Endothelial cell of umbilical vein (primary cell): ENCODE results near the gene SDK2. TPM values are rescaled to one million over a fixed set of nuclear protein-coding genes. Genes with fewer than 3 reads are reported as not detected.

Experiments used
- BruUV-seq: library from RNA; stranded (reverse); fragments of 400-500 nt; replicated peaks from 2 replicates; lab custom pipeline; 2021; lab: Mats Ljungman, UMichigan
- CTCF ChIA-PET: fragments of 300-600, 350-600 bp; sonication (Branson Sonifier 250); formaldehyde crosslinking; loops from one replicate; lab custom pipeline; 2021; ENCODE audit warnings: antibody characterized with exemption, inconsistent platforms; lab: Charles Lee
- POLR2A ChIA-PET: fragments of 300-600, 350-600 bp; sonication (Branson Sonifier 250); formaldehyde crosslinking; loops from one replicate; lab custom pipeline; 2021; ENCODE audit warnings: antibody characterized with exemption, inconsistent platforms; lab: Charles Lee
- DNase-seq: peaks from one replicate; pipeline ENCODE4 v3.0.0-alpha.2; 2011; ENCODE audit warnings: low read depth, low spot score
- FAIRE-seq: peaks from 2 replicates; lab custom pipeline; 2011; peaks lifted over from hg19 to GRCh38; lab: Jason Lieb, UNC
- H2AFZ ChIP-seq: 2 replicates; pipeline ENCODE4 v1.6.0; 2012; ENCODE audit warnings: low read depth, low read length, control low read depth, inconsistent platforms
- H3K27ac ChIP-seq: 2 replicates; pipeline ENCODE4 v1.5.1; 2011; ENCODE audit warnings: low read depth, mild to moderate bottlenecking, control low read depth, low read length, moderate library complexity; ENCODE audit not compliant: insufficient read depth
- H3K27me3 ChIP-seq, 2 experiments: 2 replicates each; pipeline versions ENCODE4 v1.6.0 to v1.6.1; 2011; ENCODE audit warnings: low read length in 2 of 2, mixed read lengths in 1 of 2; ENCODE audit not compliant: control insufficient read depth in 2 of 2, insufficient read depth in 2 of 2
- H3K36me3 ChIP-seq, 2 experiments: 2 replicates in 1 of 2; 3 replicates in 1 of 2; pipeline ENCODE4 v1.5.1; 2011; ENCODE audit warnings: low read length in 2 of 2, mild to moderate bottlenecking in 1 of 2, moderate library complexity in 1 of 2; ENCODE audit not compliant: control insufficient read depth in 2 of 2, insufficient read depth in 2 of 2; ENCODE audit errors: extremely low read depth in 1 of 2
- H3K4me1 ChIP-seq: 3 replicates; pipeline ENCODE4 v1.5.1; 2011; ENCODE audit warnings: mild to moderate bottlenecking, low read length; ENCODE audit not compliant: control insufficient read depth, insufficient read depth; ENCODE audit errors: extremely low read depth
- H3K4me2 ChIP-seq: 2 replicates; pipeline ENCODE4 v1.6.1; 2011; ENCODE audit warnings: low read length, control low read depth, mixed read lengths; ENCODE audit not compliant: insufficient read depth
- H3K4me3 ChIP-seq, 3 experiments: fragments of 200-600 bp in 1 of 3; sonication (generic), shearing (Covaris generic) in 1 of 3; replicated peaks in 1 of 3; 2 replicates each; pipeline ENCODE4 v1.5.1; 2011 to 2016; ENCODE audit warnings: control low read depth in 3 of 3, low read length in 3 of 3, mild to moderate bottlenecking in 2 of 3, inconsistent platforms in 1 of 3, low read depth in 1 of 3, moderate library complexity in 1 of 3; ENCODE audit not compliant: insufficient read depth in 1 of 3
- H3K79me2 ChIP-seq: 2 replicates; pipeline ENCODE4 v1.6.0; 2012; ENCODE audit warnings: low read length, inconsistent platforms; ENCODE audit not compliant: control insufficient read depth, insufficient read depth
- H3K9ac ChIP-seq: replicated peaks from 2 replicates; pipeline ENCODE3; 2011; ENCODE audit warnings: low read length, control low read depth; ENCODE audit not compliant: insufficient read depth; ENCODE audit errors: extremely low read depth
- H3K9me1 ChIP-seq: replicated peaks from 3 replicates; pipeline ENCODE4 v1.6.0; 2011; ENCODE audit warnings: mild to moderate bottlenecking, low read length; ENCODE audit not compliant: control insufficient read depth, insufficient read depth; ENCODE audit errors: extremely low read depth
- H3K9me3 ChIP-seq: replicated peaks from 2 replicates; pipeline ENCODE4 v1.5.1; 2012; ENCODE audit warnings: low read length, inconsistent platforms; ENCODE audit not compliant: control insufficient read depth, insufficient read depth
- H4K20me1 ChIP-seq: replicated peaks from 2 replicates; pipeline ENCODE3; 2011; ENCODE audit warnings: mild to moderate bottlenecking, low read length; ENCODE audit not compliant: control insufficient read depth, insufficient read depth; ENCODE audit errors: extremely low read depth
- CTCF ChIP-seq, 2 donors: IDR thresholded peaks; 1 replicate in 1 of 2; 2 replicates in 1 of 2; pipeline ENCODE4 v1.5.1; 2011; ENCODE audit warnings: low read length in 2 of 2, mild to moderate bottlenecking in 2 of 2, moderate library complexity in 2 of 2, control low read depth in 1 of 2, inconsistent platforms in 1 of 2, low read depth in 1 of 2; ENCODE audit not compliant: insufficient read depth in 1 of 2; ENCODE audit errors: extremely low read depth in 1 of 2
- EZH2 ChIP-seq: IDR thresholded peaks from 2 replicates; pipeline ENCODE4 v1.6.1; 2012; ENCODE audit warnings: borderline replicate concordance, low read depth, mild to moderate bottlenecking, moderate library complexity, low read length, inconsistent platforms; ENCODE audit not compliant: severe bottlenecking
- FOS ChIP-seq: IDR thresholded peaks from 2 replicates; pipeline ENCODE4 v1.6.1; 2011; ENCODE audit warnings: mild to moderate bottlenecking, low read length, moderate library complexity, borderline replicate concordance; ENCODE audit not compliant: insufficient read depth
- GATA2 ChIP-seq: IDR thresholded peaks from 2 replicates; pipeline ENCODE4 v1.7.0; 2011; ENCODE audit warnings: low read depth, mild to moderate bottlenecking, moderate library complexity, mixed read lengths, low read length; ENCODE audit not compliant: insufficient read length, insufficient read depth
- JUN ChIP-seq: IDR thresholded peaks from 2 replicates; pipeline ENCODE4 v1.6.1; 2011; ENCODE audit warnings: borderline replicate concordance, low read depth; ENCODE audit not compliant: insufficient read length, insufficient read depth
- MAX ChIP-seq: IDR thresholded peaks from 2 replicates; pipeline ENCODE4 v1.6.1; 2011; ENCODE audit not compliant: insufficient read depth, insufficient read length
- MYC ChIP-seq: IDR thresholded peaks from one replicate; pipeline ENCODE4 v1.6.1; 2011; ENCODE audit warnings: mild to moderate bottlenecking, low read depth, low read length
- POLR2A ChIP-seq: IDR thresholded peaks from 2 replicates; pipeline ENCODE4 v1.6.1; 2012; ENCODE audit warnings: low read depth, mild to moderate bottlenecking, control low read depth, low read length
- POLR2AphosphoS5 ChIP-seq: IDR thresholded peaks from 2 replicates; pipeline ENCODE4 v1.6.1; 2012; ENCODE audit warnings: low read depth, mild to moderate bottlenecking, control low read depth, low read length, moderate library complexity; ENCODE audit not compliant: insufficient read depth
- dilution Hi-C: fragments of 300-500 bp; cut with MboI; formaldehyde crosslinking; loops from one replicate; pipeline ENCODE4 v1.15.0; 2019; ENCODE audit warnings: low sequenced_read_pairs; ENCODE audit not compliant: extremely low pct_ligation_motif_present
- intact Hi-C: fragments of 100-400 bp; cut with micrococcal nuclease; formaldehyde crosslinking; loops from one replicate; pipeline ENCODE4 v1.10.0; 2022
- polyA plus RNA-seq, 4 experiments: library from polyadenylated mRNA; depleted of rRNA in 3 of 4; stranded (reverse) in 3 of 4; unstranded in 1 of 4; fragments of >200 nt; gene quantifications; 2 replicates each; pipeline versions ENCODE4 v1.2.1 to v1.2.3, GENCODE V29; 2011 to 2012; ENCODE audit warnings: missing spikeins in 1 of 4
- total RNA-seq: library from RNA; stranded (reverse); gene quantifications from 2 replicates; pipeline ENCODE4 v1.2.3, GENCODE V29; 2021

The SDK2 gene
- total and polyA plus RNA-seq, 2 donors (not counting 3 experiments of a cell fraction or from before 2014, with no cell fraction given): not detected

- ChIA-PET POLR2A (no interaction called here), CTCF (interaction anchor here (2.5 kb wide), 1 partner anchor 775 kb away, joined by 10 read pairs; no protein-coding TSS in a partner anchor)
- H3K9me1 ChIP-seq: no peaks in the 10 kb centered on the region
- dilution Hi-C loops: no loop called here
- H3K4me1 ChIP-seq: no peaks in the 10 kb centered on the region
- H3K9ac ChIP-seq: no peak overlapping the region
- no TSS peak for BruUV-seq
- DNase-seq: no peak
- H3K27me3 ChIP-seq: no peaks in the 10 kb centered on the region
- H3K4me3 ChIP-seq: no peak overlapping the region
- H3K79me2 ChIP-seq: no peaks in the 10 kb centered on the region
- no peaks in the 10 kb centered on the region for H3K36me3 ChIP-seq
- intact Hi-C loops: no loop called here
- H4K20me1 ChIP-seq: no peaks in the 10 kb centered on the region
- H3K9me3 ChIP-seq: no peaks in the 10 kb centered on the region
- FAIRE-seq: no peak
- TF ChIP-seq GATA2 (no peak), POLR2AphosphoS5 (no peak), MYC (no peak), MAX (no peak), CTCF (IDR thresholded peaks at IDR 0.05; ENCODE audit: extremely low read depth in 1 of 2, insufficient read depth in 1 of 2, low read depth in 1 of 2, low read length in 2 of 2) (no peak), POLR2A (no peak), JUN (no peak), EZH2 (no peak), FOS (no peak)
- H3K27ac ChIP-seq: no peak overlapping the region
- H3K4me2 ChIP-seq: no peak overlapping the region
- H2AFZ ChIP-seq: no peak overlapping the region
These were observed 219.7 kb downstream of the SDK2 start for GRCh38 chr17:73424571-73424970.
